Activated naive CD4-positive, alpha-beta T cell treated with anti-CD3 and anti-CD28 coated beads, Interleukin-2, amount 50 U/mL, for 24 hours (primary cell): ENCODE measurements around the gene TFDP2.
"Not testable (repeated sequence)": the region's sequence is repeated elsewhere in the genome, so short reads cannot be mapped to it uniquely, and the experiment has no call there.

Experiments
- H3K27ac Mint-ChIP-seq: one replicate; pipeline ENCODE4 v1.8.0; 2021; ENCODE audit warnings: mild to moderate bottlenecking, mixed read lengths
- H3K27me3 Mint-ChIP-seq: one replicate; pipeline ENCODE4 v1.8.0; 2021; ENCODE audit warnings: mixed read lengths
- H3K36me3 Mint-ChIP-seq: one replicate; pipeline ENCODE4 v1.8.0; 2021; ENCODE audit warnings: mixed read lengths
- H3K4me1 Mint-ChIP-seq: one replicate; pipeline ENCODE4 v1.8.0; 2021; ENCODE audit warnings: mixed read lengths
- H3K4me3 Mint-ChIP-seq: one replicate; pipeline ENCODE4 v1.8.0; 2021; ENCODE audit warnings: mild to moderate bottlenecking, mixed read lengths
- H3K9me3 Mint-ChIP-seq: one replicate; pipeline ENCODE4 v1.8.0; 2021; ENCODE audit warnings: mixed read lengths

The TFDP2 gene

DNA sequence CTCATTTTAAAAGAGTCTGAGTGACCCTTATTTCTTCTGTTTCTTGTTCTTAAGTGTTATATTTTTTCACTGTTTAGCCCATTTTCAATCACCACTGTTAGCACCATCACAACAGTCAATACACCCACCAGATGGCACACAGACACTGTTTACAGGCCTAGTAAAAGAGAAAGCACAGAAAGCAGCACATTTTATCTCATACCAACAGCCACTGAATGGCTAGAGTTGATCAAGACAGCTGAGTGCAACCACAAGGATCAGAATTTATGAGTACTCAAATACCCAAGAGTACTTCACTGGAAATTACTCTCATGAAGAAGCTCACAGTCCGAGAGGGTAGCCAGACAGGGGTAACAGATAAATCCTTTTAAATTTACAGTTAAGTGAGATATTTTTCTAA is 127.0 kb downstream of the TFDP2 start:
- Mint-ChIP-seq H3K27ac (no peak overlapping the region), H3K36me3 (peaks cover 5% of the 10 kb centered on the region), H3K4me3 (no peak overlapping the region)

DNA sequence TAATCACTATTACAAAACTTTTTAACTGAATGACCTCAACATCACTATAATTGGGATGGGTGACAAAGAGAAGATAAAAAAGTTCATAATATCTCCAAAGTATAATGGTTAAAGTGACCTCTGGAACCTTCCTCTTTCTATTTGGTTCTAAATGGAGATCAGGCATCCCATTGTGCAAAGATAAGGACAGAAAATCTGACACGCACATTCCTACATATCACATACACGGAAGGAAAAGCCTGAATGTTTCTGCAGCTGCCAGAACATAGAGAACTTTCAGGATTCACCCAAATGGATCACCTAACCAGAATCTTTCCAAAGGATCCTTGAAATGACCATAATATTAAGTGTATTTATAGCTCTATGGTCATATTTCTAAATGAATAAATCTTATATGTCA is 128.2 kb downstream of the TFDP2 start:
- no peaks in the 10 kb centered on the region for H3K9me3 Mint-ChIP-seq
- peaks cover 7% of the 10 kb centered on the region for H3K36me3 Mint-ChIP-seq
- H3K4me3 Mint-ChIP-seq: no peak overlapping the region
- H3K27me3 Mint-ChIP-seq: no peaks in the 10 kb centered on the region
- H3K4me1 Mint-ChIP-seq: peaks cover 28% of the 10 kb centered on the region
- no peak overlapping the region for H3K27ac Mint-ChIP-seq

More for the DNA sequence above, 127.0 kb downstream of the TFDP2 start:
- no peaks in the 10 kb centered on the region for H3K9me3 Mint-ChIP-seq
- H3K27me3 Mint-ChIP-seq: no peaks in the 10 kb centered on the region
- H3K4me1 Mint-ChIP-seq: peaks cover 32% of the 10 kb centered on the region

DNA sequence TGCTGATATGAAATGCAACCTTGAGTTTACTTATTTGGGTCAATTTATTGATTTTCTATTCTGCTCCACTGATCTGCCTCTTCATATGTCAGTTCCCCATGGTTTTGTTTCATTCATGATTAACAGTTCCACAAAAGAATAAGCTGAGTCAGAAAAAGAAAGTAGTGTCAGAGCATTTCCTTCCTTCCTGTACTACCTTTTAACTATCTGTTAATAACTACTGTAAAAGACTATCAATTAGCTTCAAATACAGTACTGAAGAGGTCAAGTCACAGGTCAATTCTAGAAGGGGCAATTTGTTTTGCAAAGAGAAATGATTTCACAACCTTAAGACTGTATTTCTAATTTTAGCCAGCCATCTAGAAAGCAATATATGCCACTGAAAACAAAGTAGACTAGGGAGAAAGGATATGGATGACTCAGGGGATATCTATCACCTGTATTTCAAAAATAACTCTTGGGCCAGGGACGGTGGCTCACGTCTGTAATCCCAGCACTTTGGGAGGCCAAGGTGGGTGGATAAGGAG is 129.5 kb downstream of the TFDP2 start:
- Mint-ChIP-seq H3K27me3 (no peaks in the 10 kb centered on the region), H3K4me1 (peaks cover 28% of the 10 kb centered on the region), H3K36me3 (peaks cover 7% of the 10 kb centered on the region), H3K9me3 (no peaks in the 10 kb centered on the region), H3K4me3 (no peak overlapping the region), H3K27ac (no peak overlapping the region)

DNA sequence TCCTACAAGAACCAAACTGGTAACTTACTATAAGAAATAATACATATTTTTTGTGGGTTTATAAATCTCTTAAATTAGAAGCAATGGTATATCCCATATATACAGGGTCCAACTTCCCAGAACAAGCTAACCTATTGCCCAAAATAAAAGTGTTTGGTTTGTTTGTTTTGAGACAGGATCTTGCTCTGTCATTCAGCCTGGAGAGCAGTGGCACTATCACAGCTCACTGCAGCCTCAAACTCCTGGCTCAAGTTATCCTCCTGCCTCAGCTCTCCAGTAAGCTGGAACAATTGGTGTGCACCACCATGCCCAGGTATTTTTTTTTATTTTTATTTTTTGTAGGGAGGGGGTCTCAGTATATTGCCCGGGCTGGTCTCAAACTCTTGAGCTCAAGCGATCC is 135.4 kb downstream of the TFDP2 start:
- Mint-ChIP-seq H3K9me3 (no peaks in the 10 kb centered on the region), H3K4me3 (no peak overlapping the region), H3K27me3 (no peaks in the 10 kb centered on the region), H3K27ac (no peak overlapping the region), H3K4me1 (peaks cover 3% of the 10 kb centered on the region), H3K36me3 (peaks cover 2% of the 10 kb centered on the region)

DNA sequence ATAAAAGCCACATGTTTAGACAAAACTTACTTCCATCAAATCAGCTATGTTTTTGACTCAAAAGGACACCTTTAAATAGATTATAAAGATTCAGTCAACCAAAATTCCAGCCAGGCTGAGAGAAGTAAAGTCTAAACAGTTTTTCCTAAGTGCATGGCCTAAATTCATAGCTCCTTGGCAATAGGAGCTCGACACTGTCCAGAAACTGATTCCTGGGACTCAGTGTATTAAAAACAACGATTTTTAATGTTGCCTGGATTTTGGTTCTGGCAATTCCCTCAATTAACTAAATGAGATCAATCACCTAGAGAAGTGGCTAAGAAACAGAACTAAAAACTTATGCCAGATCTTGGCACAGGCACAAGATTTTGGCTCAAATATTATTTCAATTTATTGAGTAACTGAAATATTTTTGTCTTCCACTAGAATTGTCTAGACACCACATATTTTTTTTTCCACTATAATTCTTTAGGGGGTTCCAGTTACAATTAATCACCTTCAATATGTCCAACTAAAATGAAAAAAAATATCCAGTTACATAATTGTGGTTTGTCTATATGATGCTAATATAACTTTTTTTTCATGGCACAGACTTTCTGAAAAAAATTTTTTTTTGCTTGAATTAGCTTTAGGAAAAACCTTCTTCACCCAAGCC is 135.9 kb downstream of the TFDP2 start:
- H3K9me3 Mint-ChIP-seq: no peaks in the 10 kb centered on the region
- H3K27ac Mint-ChIP-seq: no peak overlapping the region
- H3K4me3 Mint-ChIP-seq: no peak overlapping the region
- H3K27me3 Mint-ChIP-seq: no peaks in the 10 kb centered on the region
- H3K4me1 Mint-ChIP-seq: peaks cover 3% of the 10 kb centered on the region
- peaks cover 2% of the 10 kb centered on the region for H3K36me3 Mint-ChIP-seq

DNA sequence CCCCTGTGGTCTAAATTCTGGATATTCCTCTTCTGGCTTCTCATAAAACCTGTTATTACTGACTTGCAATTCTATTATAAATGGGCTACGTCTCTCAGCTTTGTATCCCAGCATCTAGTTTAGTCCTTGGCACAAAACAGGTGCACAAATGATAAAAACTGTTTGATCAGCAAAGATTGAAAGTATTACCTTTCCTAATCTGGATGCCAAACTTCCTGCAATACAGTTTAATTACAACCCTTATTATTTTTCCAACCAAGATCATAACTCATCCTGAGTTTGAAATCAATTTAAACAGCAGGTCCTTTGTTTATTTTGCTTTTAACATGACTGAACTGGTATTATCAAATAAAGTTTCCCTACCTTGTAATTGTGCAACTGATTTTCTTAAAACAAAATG is 140.3 kb downstream of the TFDP2 start:
- H3K4me3 Mint-ChIP-seq: no peak overlapping the region
- H3K27ac Mint-ChIP-seq: no peak overlapping the region
- H3K9me3 Mint-ChIP-seq: no peaks in the 10 kb centered on the region
- H3K4me1 Mint-ChIP-seq: peaks cover 5% of the 10 kb centered on the region
- peaks cover 2% of the 10 kb centered on the region for H3K36me3 Mint-ChIP-seq
- H3K27me3 Mint-ChIP-seq: no peaks in the 10 kb centered on the region

DNA sequence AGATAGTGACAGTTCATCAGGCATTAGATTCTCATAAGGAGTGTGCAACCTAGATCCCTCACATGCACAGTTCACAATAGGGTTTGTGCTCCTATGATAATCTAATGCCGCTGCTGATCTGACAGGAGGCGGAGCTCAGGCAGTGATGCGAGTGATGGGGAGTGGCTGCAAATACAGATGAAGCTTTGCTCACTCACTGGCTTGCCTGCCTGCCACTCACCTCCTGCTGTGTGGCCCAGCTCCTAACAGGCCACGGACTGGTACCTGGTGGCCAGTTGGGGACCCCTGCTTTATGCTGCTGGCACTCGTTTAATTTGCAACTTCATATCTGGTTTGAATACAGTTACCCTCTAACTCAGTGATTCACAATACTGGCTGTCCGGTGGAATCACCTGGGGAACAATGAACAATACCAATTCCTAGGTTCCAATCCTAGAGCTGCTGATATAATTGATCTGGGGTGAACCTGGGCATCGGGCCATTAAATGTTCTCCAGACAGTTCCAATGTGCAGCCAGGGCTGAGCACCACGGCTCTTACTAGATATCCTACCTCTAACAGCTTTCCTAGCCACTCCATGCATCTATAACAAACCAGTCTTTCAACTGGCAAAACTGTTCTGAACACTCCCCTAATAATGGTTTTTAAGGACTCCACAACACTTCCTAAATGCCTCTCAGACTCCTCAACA is 141.5 kb downstream of the TFDP2 start:
- Mint-ChIP-seq H3K27me3 (no peaks in the 10 kb centered on the region), H3K36me3 (peaks cover 2% of the 10 kb centered on the region), H3K4me3 (no peak overlapping the region), H3K27ac (no peak overlapping the region), H3K9me3 (no peaks in the 10 kb centered on the region), H3K4me1 (peaks cover 5% of the 10 kb centered on the region)

DNA sequence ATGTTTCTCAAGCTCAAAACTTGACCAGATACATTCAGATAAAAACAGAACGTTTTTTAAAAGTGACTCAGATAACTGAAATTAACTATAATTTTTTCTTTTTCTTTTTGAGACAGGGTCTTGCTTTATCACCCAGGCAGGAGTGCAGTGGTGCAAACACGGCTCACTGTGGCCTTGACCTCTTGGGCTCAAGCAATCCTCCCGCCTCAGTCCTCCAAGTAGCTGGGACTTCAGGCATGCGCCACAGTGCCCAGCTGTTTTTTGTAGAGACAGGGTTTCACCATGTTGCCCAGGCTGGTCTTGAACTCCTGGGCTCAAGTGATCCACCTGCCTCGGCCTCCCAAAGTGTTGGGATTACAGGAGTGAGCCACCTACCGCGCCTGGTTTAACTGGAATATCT is 144.4 kb downstream of the TFDP2 start:
- H3K9me3 Mint-ChIP-seq, H3K4me1 Mint-ChIP-seq, H3K36me3 Mint-ChIP-seq, H3K27ac Mint-ChIP-seq, H3K4me3 Mint-ChIP-seq, H3K27me3 Mint-ChIP-seq: not testable (repeated sequence)

DNA sequence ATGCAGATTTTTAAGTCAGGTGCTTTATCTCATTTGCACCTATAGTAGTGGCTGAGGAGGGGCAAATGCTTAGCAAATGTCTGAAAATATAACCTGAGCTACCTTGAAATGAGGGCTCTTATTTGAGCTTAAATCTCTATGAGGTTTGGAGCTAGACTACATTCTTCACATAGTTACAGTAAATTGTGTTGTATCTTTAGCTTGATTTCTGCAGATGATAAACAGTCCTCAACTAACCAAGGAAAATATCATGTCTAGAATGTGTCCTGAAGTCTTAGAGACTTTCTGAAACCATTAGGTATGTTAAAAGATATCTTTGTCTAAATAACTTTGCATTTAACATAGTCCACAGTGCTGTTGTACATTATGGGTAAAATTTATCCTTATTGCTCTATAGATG is 145.3 kb downstream of the TFDP2 start:
- Mint-ChIP-seq H3K4me1 (peaks cover 5% of the 10 kb centered on the region), H3K27me3 (no peaks in the 10 kb centered on the region), H3K9me3 (no peaks in the 10 kb centered on the region), H3K4me3 (no peak overlapping the region), H3K36me3 (peaks cover 2% of the 10 kb centered on the region), H3K27ac (no peak overlapping the region)

DNA sequence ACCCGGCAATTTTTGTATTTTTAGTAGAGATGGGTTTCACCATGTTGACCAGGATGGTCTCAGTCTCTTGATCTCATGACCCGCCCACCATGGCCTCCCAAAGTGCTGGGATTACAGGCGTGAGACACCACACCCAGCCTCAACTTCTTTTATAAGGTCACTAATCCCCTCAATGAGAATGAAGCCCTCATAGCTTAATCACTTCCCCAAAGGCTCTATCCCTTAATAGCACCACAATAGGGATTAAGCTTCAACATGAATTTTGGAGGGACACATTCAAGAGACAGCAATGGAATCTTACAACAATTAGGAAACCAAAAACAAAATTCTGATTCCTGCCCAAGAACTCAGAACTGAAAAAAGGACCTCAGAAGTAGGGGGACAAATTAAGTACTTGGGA is 146.1 kb downstream of the TFDP2 start:
- Mint-ChIP-seq H3K4me3 (no peak overlapping the region), H3K27ac (no peak overlapping the region), H3K4me1 (peaks cover 3% of the 10 kb centered on the region), H3K36me3 (peaks cover 2% of the 10 kb centered on the region), H3K27me3 (no peaks in the 10 kb centered on the region), H3K9me3 (no peaks in the 10 kb centered on the region)

DNA sequence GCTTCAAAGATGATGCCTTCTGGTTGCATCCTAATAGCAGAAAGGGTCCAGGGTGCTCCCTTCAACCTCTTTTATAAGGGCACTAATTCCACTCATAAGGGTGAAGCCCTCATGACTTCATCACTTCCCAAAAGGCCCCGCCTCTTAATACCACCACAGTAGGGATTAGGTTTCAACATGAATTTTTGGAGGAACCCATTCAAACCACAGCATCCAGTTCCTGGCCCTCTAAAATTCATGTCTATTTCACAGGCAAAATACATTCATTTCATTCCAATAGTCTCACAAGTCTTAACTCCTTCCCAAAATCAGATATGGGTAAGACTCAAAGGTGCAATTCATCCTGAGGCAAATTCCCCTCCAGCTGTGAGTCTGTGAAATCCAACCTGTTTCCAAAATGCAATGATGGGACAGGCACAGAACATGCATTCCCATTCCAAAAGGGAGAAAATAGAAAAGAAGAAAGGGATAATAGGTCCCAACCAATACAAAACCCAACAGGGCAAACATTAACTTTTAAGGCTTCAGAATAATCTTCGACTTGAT is 148.9 kb downstream of the TFDP2 start:
- H3K36me3 Mint-ChIP-seq: no peaks in the 10 kb centered on the region
- no peaks in the 10 kb centered on the region for H3K27me3 Mint-ChIP-seq
- H3K9me3 Mint-ChIP-seq: no peaks in the 10 kb centered on the region
- no peak overlapping the region for H3K4me3 Mint-ChIP-seq
- no peaks in the 10 kb centered on the region for H3K4me1 Mint-ChIP-seq
- H3K27ac Mint-ChIP-seq: no peak overlapping the region

DNA sequence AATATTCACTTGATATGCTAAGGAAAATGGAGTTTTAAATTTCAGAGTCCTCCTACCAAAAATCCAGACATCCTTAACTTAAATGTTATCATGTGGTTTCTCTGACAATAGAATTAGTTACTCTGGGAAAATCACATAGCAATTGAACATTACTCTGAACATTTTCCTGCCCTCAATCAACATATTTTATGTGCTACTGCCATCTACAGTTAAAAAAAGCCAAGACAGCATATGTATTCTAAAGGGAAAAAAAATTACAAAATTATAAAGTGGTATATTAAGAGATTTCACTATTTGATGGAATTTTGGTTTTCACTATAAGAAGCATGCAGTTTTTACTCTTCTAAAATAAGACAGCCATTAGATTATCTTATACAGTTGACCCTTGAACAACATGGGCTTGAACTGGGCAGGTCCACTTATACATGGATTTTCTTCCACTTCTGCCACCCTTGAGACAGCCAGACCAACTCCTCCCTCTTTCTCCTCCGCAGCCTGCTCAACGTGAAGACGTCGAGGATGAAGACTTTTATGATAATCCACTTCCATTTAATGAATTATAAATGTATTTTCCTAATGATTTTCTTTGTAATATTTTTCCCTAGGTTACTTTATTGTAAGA is 150.6 kb downstream of the TFDP2 start:
- no peak overlapping the region for H3K4me3 Mint-ChIP-seq
- H3K27me3 Mint-ChIP-seq: no peaks in the 10 kb centered on the region
- no peaks in the 10 kb centered on the region for H3K9me3 Mint-ChIP-seq
- no peak overlapping the region for H3K27ac Mint-ChIP-seq
- H3K4me1 Mint-ChIP-seq: no peaks in the 10 kb centered on the region
- no peaks in the 10 kb centered on the region for H3K36me3 Mint-ChIP-seq

DNA sequence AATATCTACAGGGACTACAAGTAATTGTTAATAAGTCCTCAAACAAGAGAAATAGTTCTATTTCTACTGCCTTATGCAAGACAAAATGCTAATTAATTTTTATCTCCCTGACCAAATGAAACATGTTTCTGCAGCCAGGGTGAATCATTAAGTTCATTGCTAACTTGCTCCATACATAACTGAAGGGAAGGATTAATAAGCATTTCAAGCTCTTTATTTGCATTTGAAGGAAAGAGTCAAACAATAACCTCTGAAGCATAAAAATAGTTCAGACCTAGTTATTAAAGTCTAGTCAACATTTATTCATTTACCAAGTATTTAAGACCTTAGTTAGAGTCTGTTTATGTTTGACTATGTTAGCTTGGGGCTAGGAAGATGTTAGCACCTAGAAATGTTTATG is 152.9 kb downstream of the TFDP2 start:
- no peaks in the 10 kb centered on the region for H3K36me3 Mint-ChIP-seq
- H3K27ac Mint-ChIP-seq: no peak overlapping the region

DNA sequence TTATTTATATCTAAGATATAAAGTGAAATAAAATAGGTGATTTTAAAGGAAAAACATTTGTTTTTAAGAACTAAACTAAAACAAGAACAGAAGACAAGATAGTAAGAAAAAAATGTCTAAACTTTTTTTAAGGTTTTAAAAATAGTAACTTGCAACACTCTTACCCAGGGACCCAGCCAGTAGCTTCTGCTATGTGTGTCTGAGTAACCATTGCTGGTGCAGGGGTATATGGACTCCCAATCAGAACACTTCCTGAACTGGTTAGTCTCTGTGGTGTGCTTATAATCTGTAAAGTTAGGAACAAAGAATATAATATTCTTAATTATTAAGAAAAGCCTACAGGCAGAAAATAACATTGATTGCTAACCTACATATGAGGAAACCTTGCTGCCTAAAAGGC is 154.5 kb downstream of the TFDP2 start:
- Mint-ChIP-seq H3K9me3 (no peaks in the 10 kb centered on the region), H3K27ac (no peak overlapping the region)

More for the DNA sequence above, 152.9 kb downstream of the TFDP2 start:
- Mint-ChIP-seq H3K9me3 (no peaks in the 10 kb centered on the region), H3K4me3 (no peak overlapping the region), H3K27me3 (no peaks in the 10 kb centered on the region), H3K4me1 (peaks cover 4% of the 10 kb centered on the region)

DNA sequence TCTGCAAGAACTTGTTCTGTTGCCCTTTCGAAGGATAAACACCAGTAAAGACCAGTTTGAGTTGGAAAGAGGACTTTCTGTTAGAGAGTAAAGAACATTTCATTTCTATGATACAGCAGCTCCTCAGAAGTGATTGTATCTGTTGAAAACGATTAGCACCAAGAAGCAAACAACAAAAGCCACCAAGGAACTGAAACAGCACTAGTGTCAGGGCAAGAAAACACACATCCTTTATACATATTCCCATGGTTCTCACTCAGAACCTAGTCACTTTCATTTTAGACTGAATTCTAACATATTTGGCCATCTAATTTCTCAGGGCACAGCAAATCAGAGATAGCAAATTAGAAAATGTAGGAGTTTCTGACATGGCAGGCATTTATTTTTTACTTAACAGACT is 156.8 kb downstream of the TFDP2 start:
- H3K27me3 Mint-ChIP-seq: no peaks in the 10 kb centered on the region
- no peak overlapping the region for H3K27ac Mint-ChIP-seq
- peaks cover 4% of the 10 kb centered on the region for H3K4me1 Mint-ChIP-seq
- no peak overlapping the region for H3K4me3 Mint-ChIP-seq
- no peaks in the 10 kb centered on the region for H3K9me3 Mint-ChIP-seq
- H3K36me3 Mint-ChIP-seq: peaks cover 7% of the 10 kb centered on the region

More for the DNA sequence above, 154.5 kb downstream of the TFDP2 start:
- H3K36me3 Mint-ChIP-seq: no peaks in the 10 kb centered on the region
- H3K4me3 Mint-ChIP-seq: no peak overlapping the region
- H3K4me1 Mint-ChIP-seq: peaks cover 4% of the 10 kb centered on the region
- no peaks in the 10 kb centered on the region for H3K27me3 Mint-ChIP-seq

DNA sequence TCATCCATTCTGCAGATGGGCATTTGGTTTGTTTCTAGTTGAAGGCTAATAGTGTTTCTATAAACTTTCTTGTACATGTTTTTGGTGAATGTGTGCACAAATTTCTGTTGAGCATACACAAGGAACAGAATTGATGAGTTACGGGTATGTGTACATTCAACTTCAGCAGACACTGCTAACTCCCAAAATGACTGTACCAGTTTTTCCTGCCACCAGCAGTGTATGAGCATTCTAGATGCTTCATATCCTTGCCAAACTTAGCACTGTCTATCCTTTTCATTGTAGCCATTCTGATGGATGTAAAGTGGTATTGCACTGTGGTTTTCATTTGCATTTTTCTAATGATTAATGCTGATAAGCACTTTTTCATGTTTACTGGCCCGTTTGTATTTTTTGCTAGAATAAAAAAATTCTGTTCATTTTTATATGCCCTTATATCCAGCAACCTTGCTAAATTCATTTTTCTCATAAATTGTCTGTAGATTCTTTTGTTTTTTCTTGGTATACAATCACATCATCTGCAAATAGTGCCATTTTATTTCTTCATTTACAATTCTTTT is 162.7 kb downstream of the TFDP2 start:
- Mint-ChIP-seq H3K27me3 (no peaks in the 10 kb centered on the region), H3K27ac (no peak overlapping the region), H3K4me3 (no peak overlapping the region), H3K36me3 (peaks cover 14% of the 10 kb centered on the region), H3K9me3 (no peaks in the 10 kb centered on the region), H3K4me1 (no peaks in the 10 kb centered on the region)
